ENCODE results near the gene GRIN2C. TPM values are rescaled to one million over a fixed set of nuclear protein-coding genes. Genes with fewer than 3 reads are reported as not detected.

Gene GRIN2C
- total and polyA plus RNA-seq, 9 of the 15 experiments (the other 6 are each of a cell fraction or from before 2014, with no cell fraction given) = under 0.01 to 0.33 (median 0.10) TPM; not detected in 2

DNA sequence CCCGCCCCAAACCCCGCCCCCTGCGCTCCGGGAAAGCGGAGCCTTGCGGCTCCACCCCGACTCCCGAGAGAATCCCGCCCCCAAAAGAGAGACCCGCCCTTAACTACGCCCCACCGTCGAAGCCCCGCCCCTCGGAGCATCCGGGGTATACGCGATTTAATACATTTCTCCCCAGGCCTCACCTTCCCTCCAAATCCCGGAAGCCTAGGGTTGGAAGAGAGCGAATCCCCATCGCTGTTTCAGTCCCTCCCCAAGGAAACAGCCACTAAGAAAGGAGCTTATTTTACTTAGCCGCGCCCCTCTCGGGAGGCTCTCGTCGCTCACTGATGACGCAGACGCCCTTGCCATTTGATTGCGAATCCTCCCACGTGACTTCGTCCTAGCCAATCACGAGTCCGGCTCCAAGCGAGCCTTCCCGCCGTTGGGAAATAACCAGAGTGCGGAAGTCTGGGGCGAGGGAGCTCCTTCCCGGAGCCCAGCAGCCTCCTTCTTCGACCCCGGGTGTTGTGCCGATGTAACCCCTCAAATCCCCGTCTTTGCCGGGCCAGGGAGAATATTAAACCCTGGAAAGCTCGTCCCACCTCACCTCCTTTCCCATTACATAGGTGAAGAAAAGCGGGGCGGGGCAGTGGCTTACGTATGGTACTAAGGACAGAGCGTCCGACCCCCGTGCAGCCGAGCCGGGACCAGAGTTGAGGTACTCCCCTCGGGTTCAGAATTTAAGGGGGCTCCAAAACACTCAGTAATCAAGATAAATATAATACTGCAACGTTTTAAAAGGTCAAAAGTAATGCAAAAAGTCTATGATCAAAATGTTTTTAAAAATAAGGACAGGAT, 13.6 kb upstream of the GRIN2C start (continued):
- peak; percentile 92 for TF ChIP-seq PRDM10 (IDR thresholded peaks at IDR 0.05; ENCODE audit: partially characterized antibody)
- no peak for TF ChIP-seq DDX20 (tag; IDR thresholded peaks at IDR 0.05; ENCODE audit: low read depth)
- TF ChIP-seq ZNF740 (CRISPR knock-in tag; IDR thresholded peaks at IDR 0.05) = no peak
- TF ChIP-seq ZNF740 (tag; IDR thresholded peaks at IDR 0.05) = no peak
- TF ChIP-seq, protein P1, sequence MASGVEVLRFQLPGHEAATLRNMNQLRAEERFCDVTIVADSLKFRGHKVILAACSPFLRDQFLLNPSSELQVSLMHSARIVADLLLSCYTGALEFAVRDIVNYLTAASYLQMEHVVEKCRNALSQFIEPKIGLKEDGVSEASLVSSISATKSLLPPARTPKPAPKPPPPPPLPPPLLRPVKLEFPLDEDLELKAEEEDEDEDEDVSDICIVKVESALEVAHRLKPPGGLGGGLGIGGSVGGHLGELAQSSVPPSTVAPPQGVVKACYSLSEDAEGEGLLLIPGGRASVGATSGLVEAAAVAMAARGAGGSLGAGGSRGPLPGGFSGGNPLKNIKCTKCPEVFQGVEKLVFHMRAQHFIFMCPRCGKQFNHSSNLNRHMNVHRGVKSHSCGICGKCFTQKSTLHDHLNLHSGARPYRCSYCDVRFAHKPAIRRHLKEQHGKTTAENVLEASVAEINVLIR (CRISPR knock-in tag; IDR thresholded peaks at IDR 0.05) = peak; percentile 97
- TF ChIP-seq ZNF785 (CRISPR knock-in tag; IDR thresholded peaks at IDR 0.05) = no peak
- TF ChIP-seq SNRNP70 (optimal IDR thresholded peaks at IDR 0.05; ENCODE audit: low read depth, low read length) = no peak
- TF ChIP-seq, protein P2, sequence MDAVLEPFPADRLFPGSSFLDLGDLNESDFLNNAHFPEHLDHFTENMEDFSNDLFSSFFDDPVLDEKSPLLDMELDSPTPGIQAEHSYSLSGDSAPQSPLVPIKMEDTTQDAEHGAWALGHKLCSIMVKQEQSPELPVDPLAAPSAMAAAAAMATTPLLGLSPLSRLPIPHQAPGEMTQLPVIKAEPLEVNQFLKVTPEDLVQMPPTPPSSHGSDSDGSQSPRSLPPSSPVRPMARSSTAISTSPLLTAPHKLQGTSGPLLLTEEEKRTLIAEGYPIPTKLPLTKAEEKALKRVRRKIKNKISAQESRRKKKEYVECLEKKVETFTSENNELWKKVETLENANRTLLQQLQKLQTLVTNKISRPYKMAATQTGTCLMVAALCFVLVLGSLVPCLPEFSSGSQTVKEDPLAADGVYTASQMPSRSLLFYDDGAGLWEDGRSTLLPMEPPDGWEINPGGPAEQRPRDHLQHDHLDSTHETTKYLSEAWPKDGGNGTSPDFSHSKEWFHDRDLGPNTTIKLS (IDR thresholded peaks at IDR 0.05; ENCODE audit: borderline replicate concordance, low read depth) = 0 out of 2 replicates have a peak, but pooled peaks have one; percentile 24
- TF ChIP-seq ZNF140 (CRISPR knock-in tag; IDR thresholded peaks at IDR 0.05) = 0 out of 2 replicates have a peak, but pooled peaks have one; percentile 46
- TF ChIP-seq ZNF655 (CRISPR knock-in tag; IDR thresholded peaks at IDR 0.05) = no peak
- peak; percentile 18 for TF ChIP-seq SP2 (IDR thresholded peaks at IDR 0.05; ENCODE audit: extremely low read depth, low read depth, low read length, poor library complexity, severe bottlenecking)
- no peak for TF ChIP-seq STAT5B (CRISPR knock-in tag; IDR thresholded peaks at IDR 0.05)
- peak; percentile 85; the same call in 1 of the 2 replicates for TF ChIP-seq KHSRP (IDR thresholded peaks at IDR 0.05)
- no peak for TF ChIP-seq ZNF347 (CRISPR knock-in tag; IDR thresholded peaks at IDR 0.05; ENCODE audit: low read depth)
- 0 out of 2 replicates have a peak, but pooled peaks have one; percentile 42 for TF ChIP-seq HOXB6 (CRISPR knock-in tag; IDR thresholded peaks at IDR 0.05; ENCODE audit: borderline replicate concordance)
- peak; percentile 65 for TF ChIP-seq VEZF1 (CRISPR knock-in tag; IDR thresholded peaks at IDR 0.05)

Data from K562 (cell line).